ENCODE results near the gene GYPC.
"Not testable (repeated sequence)": the region's sequence is repeated elsewhere in the genome, so short reads cannot be mapped to it uniquely, and the experiment has no call there.

GYPC gene

GRCh38 chr2:126698376-126698775, 42.4 kb downstream of the GYPC start:
- DNase-seq (ENCODE audit: low spot score) (no peak), FAIRE-seq (no peak)

GRCh38 chr2:126699018-126699417, 43.1 kb downstream of the GYPC start:
- DNase-seq (ENCODE audit: low spot score) (no peak), FAIRE-seq (no peak)

GRCh38 chr2:126699716-126700581, 44.0 kb downstream of the GYPC start:
- DNase-seq (ENCODE audit: low spot score): no peak
- no peak for FAIRE-seq

- DNase-seq (ENCODE audit: low spot score): no peak
- FAIRE-seq: no peak
These were observed 44.7 kb downstream of the GYPC start for GRCh38 chr2:126700677-126701076.

- FAIRE-seq: no peak
- DNase-seq (ENCODE audit: low spot score): no peak
These were observed 47.4 kb downstream of the GYPC start for GRCh38 chr2:126703311-126703710.

- FAIRE-seq: no peak
These were observed 48.6 kb downstream of the GYPC start for GRCh38 chr2:126704434-126705160.

GRCh38 chr2:126707191-126707590, 51.2 kb downstream of the GYPC start:
- DNase-seq (ENCODE audit: low spot score) (no peak), FAIRE-seq (no peak)

More at GRCh38 chr2:126704434-126705160, 48.6 kb downstream of the GYPC start:
- DNase-seq (ENCODE audit: low spot score): no peak

- DNase-seq (ENCODE audit: low spot score) (no peak), FAIRE-seq (no peak)
These were observed 52.0 kb downstream of the GYPC start for GRCh38 chr2:126707941-126708340.

- DNase-seq (ENCODE audit: low spot score) (no peak), FAIRE-seq (no peak)
These were observed 58.4 kb downstream of the GYPC start for GRCh38 chr2:126714191-126714965.

GRCh38 chr2:126715111-126715510, 59.2 kb downstream of the GYPC start:
- DNase-seq (ENCODE audit: low spot score) (no peak), FAIRE-seq (no peak)

GRCh38 chr2:126715576-126716406, 59.8 kb downstream of the GYPC start:
- FAIRE-seq (no peak), DNase-seq (ENCODE audit: low spot score) (no peak)

- FAIRE-seq; DNase-seq (ENCODE audit: low spot score): not testable (repeated sequence)
These were observed 61.3 kb downstream of the GYPC start for GRCh38 chr2:126717277-126717676.

- no peak for FAIRE-seq
- DNase-seq (ENCODE audit: low spot score): no peak
These were observed 62.0 kb downstream of the GYPC start for GRCh38 chr2:126717928-126718327.

GRCh38 chr2:126719191-126719832, 63.4 kb downstream of the GYPC start:
- DNase-seq (ENCODE audit: low spot score) (no peak), FAIRE-seq (no peak)

- no peak for FAIRE-seq
- DNase-seq (ENCODE audit: low spot score): peak; percentile 47
These were observed 63.9 kb downstream of the GYPC start for GRCh38 chr2:126719833-126720351.

GRCh38 chr2:126720638-126721037, 64.7 kb downstream of the GYPC start:
- FAIRE-seq (no peak), DNase-seq (ENCODE audit: low spot score) (peak; percentile 27)

GRCh38 chr2:126722081-126722480, 66.1 kb downstream of the GYPC start:
- FAIRE-seq (no peak), DNase-seq (ENCODE audit: low spot score) (no peak)

- FAIRE-seq: no peak
- no peak for DNase-seq (ENCODE audit: low spot score)
These were observed 66.6 kb downstream of the GYPC start for GRCh38 chr2:126722546-126722945.

GRCh38 chr2:126723281-126723815, 67.4 kb downstream of the GYPC start:
- DNase-seq (ENCODE audit: low spot score) (no peak), FAIRE-seq (no peak)

- FAIRE-seq (no peak), DNase-seq (ENCODE audit: low spot score) (no peak)
These were observed 69.6 kb downstream of the GYPC start for GRCh38 chr2:126725580-126725979.
